ENCODE results near the gene BRI3. TPM values are rescaled to one million over a fixed set of nuclear protein-coding genes. Genes with fewer than 3 reads are reported as not detected.

BRI3 gene
- total RNA-seq, 1 donor from 2014 or later: 112 TPM

- H3K27ac Mint-ChIP-seq (ENCODE audit: unreplicated experiment): no peak overlapping the region
Observed at GRCh38 chr7:98287486-98287959, 6.0 kb downstream of the BRI3 start.

GRCh38 chr7:98288064-98288823 is 6.8 kb downstream of the BRI3 start:
- peak overlapping the region; percentile 62 for H3K4me3 Mint-ChIP-seq
- peak overlapping the region; percentile 81 for H3K27ac Mint-ChIP-seq (ENCODE audit: unreplicated experiment)
- no peak for DNase-seq (ENCODE audit: low read depth, low spot score)
- no peaks in the 10 kb centered on the region for H3K36me3 Mint-ChIP-seq (ENCODE audit: low read depth)
- peaks cover 7% of the 10 kb centered on the region for H3K4me1 Mint-ChIP-seq
- no peaks in the 10 kb centered on the region for H3K9me3 Mint-ChIP-seq
- TF ChIP-seq CTCF (conservative IDR thresholded peaks at IDR 0.05): no peak
- no peaks in the 10 kb centered on the region for H3K27me3 Mint-ChIP-seq (ENCODE audit: low read depth)

More at GRCh38 chr7:98287486-98287959, 6.0 kb downstream of the BRI3 start:
- no peak for TF ChIP-seq CTCF (conservative IDR thresholded peaks at IDR 0.05)
- no peaks in the 10 kb centered on the region for H3K36me3 Mint-ChIP-seq (ENCODE audit: low read depth)
- DNase-seq (ENCODE audit: low read depth, low spot score): no peak
- no peaks in the 10 kb centered on the region for H3K9me3 Mint-ChIP-seq
- peaks cover 14% of the 10 kb centered on the region for H3K4me1 Mint-ChIP-seq
- H3K4me3 Mint-ChIP-seq: no peak overlapping the region
- no peaks in the 10 kb centered on the region for H3K27me3 Mint-ChIP-seq (ENCODE audit: low read depth)

GRCh38 chr7:98289333-98289875 is 7.9 kb downstream of the BRI3 start:
- no peak overlapping the region for H3K4me3 Mint-ChIP-seq
- no peaks in the 10 kb centered on the region for H3K36me3 Mint-ChIP-seq (ENCODE audit: low read depth)
- DNase-seq (ENCODE audit: low read depth, low spot score): no peak
- H3K27me3 Mint-ChIP-seq (ENCODE audit: low read depth): no peaks in the 10 kb centered on the region
- TF ChIP-seq CTCF (conservative IDR thresholded peaks at IDR 0.05): no peak
- no peak overlapping the region for H3K27ac Mint-ChIP-seq (ENCODE audit: unreplicated experiment)
- no peaks in the 10 kb centered on the region for H3K9me3 Mint-ChIP-seq
- H3K4me1 Mint-ChIP-seq: peaks cover 5% of the 10 kb centered on the region

GRCh38 chr7:98291717-98292116 is 10.2 kb downstream of the BRI3 start:
- no peak overlapping the region for H3K27ac Mint-ChIP-seq (ENCODE audit: unreplicated experiment)
- H3K4me1 Mint-ChIP-seq: no peaks in the 10 kb centered on the region
- H3K4me3 Mint-ChIP-seq: no peak overlapping the region
- DNase-seq (ENCODE audit: low read depth, low spot score): no peak
- H3K36me3 Mint-ChIP-seq (ENCODE audit: low read depth): no peaks in the 10 kb centered on the region
- no peaks in the 10 kb centered on the region for H3K27me3 Mint-ChIP-seq (ENCODE audit: low read depth)
- peak; percentile 28 for TF ChIP-seq CTCF (conservative IDR thresholded peaks at IDR 0.05)
- H3K9me3 Mint-ChIP-seq: no peaks in the 10 kb centered on the region

GRCh38 chr7:98293265-98293664 is 11.8 kb downstream of the BRI3 start:
- Mint-ChIP-seq H3K4me1 (no peaks in the 10 kb centered on the region), H3K9me3 (no peaks in the 10 kb centered on the region), H3K4me3 (no peak overlapping the region), H3K27ac (ENCODE audit: unreplicated experiment) (no peak overlapping the region), H3K36me3 (ENCODE audit: low read depth) (no peaks in the 10 kb centered on the region), H3K27me3 (ENCODE audit: low read depth) (no peaks in the 10 kb centered on the region)
- DNase-seq (ENCODE audit: low read depth, low spot score): no peak
- TF ChIP-seq CTCF (conservative IDR thresholded peaks at IDR 0.05): no peak
